WTC11 (cell line): ENCODE results near the gene PHTF1. TPM values are rescaled to one million over a fixed set of nuclear protein-coding genes. Genes with fewer than 3 reads are reported as not detected.

ENCODE experiments used
- ATAC-seq: fragments of 200-7000 bp; cut with Tn5 transposase; 2 replicates; pipeline ENCODE4 v1.10.0; 2021; ENCODE audit warnings: mild to moderate bottlenecking, moderate library complexity
- CTCF ChIA-PET: fragments of 300-600 bp; sonication (Branson Sonifier 250); formaldehyde crosslinking; loops from one replicate; lab custom pipeline; 2021; ENCODE audit warnings: antibody characterized with exemption; lab: Charles Lee
- POLR2A ChIA-PET: fragments of 350-600 bp; sonication (Branson Sonifier 250); formaldehyde crosslinking; loops from one replicate; lab custom pipeline; 2021; ENCODE audit warnings: antibody characterized with exemption; lab: Charles Lee
- DNase-seq: peaks from one replicate; pipeline ENCODE4 v3.0.0; 2021; ENCODE audit warnings: low spot score
- H3K27ac Mint-ChIP-seq: 2 replicates; pipeline ENCODE4 v1.8.0; 2021; ENCODE audit warnings: mixed read lengths
- H3K27me3 Mint-ChIP-seq: 2 replicates; pipeline ENCODE4 v1.8.0; 2021; ENCODE audit warnings: low read depth, mild to moderate bottlenecking, moderate library complexity, mixed read lengths
- H3K36me3 Mint-ChIP-seq: 2 replicates; pipeline ENCODE4 v1.8.0; 2021; ENCODE audit warnings: mixed read lengths
- H3K4me1 Mint-ChIP-seq: 2 replicates; pipeline ENCODE4 v1.8.0; 2022; ENCODE audit warnings: mixed read lengths
- H3K4me3 Mint-ChIP-seq: 2 replicates; pipeline ENCODE4 v1.8.0; 2021; ENCODE audit warnings: mild to moderate bottlenecking, moderate library complexity, mixed read lengths
- H3K9me3 Mint-ChIP-seq: 2 replicates; pipeline ENCODE4 v1.8.0; 2021; ENCODE audit warnings: mixed read lengths
- CREM ChIP-seq: sonication (generic); formaldehyde crosslinking; IDR thresholded peaks from 2 replicates; pipeline ENCODE4 v1.8.1; 2022; ENCODE audit warnings: mild to moderate bottlenecking, missing genetic modification reagents, moderate library complexity
- ELF4 ChIP-seq: sonication (generic); formaldehyde crosslinking; IDR thresholded peaks from 2 replicates; pipeline ENCODE4 v1.8.1; 2022; ENCODE audit warnings: low read depth, mild to moderate bottlenecking, moderate library complexity, missing genetic modification reagents
- HMGA2 ChIP-seq: fragments of 250-450 bp; sonication (Bioruptor Pico); IDR thresholded peaks from 2 replicates; pipeline ENCODE4 v1.4.0; 2021; ENCODE audit warnings: mild to moderate bottlenecking, moderate library complexity
- NR3C1 ChIP-seq: sonication (generic); formaldehyde crosslinking; conservative IDR thresholded peaks from 2 replicates; pipeline ENCODE4 v1.8.1; 2023; ENCODE audit warnings: low read depth, mild to moderate bottlenecking, missing genetic modification reagents
- RELA ChIP-seq: sonication (generic); formaldehyde crosslinking; IDR thresholded peaks from 2 replicates; pipeline ENCODE4 v1.8.1; 2022; ENCODE audit warnings: missing genetic modification reagents, mild to moderate bottlenecking, borderline replicate concordance
- SMAD3 ChIP-seq: sonication (generic); formaldehyde crosslinking; IDR thresholded peaks from 2 replicates; pipeline ENCODE4 v1.8.0; 2022; ENCODE audit warnings: missing genetic modification reagents, mild to moderate bottlenecking, borderline replicate concordance
- TCF7 ChIP-seq: sonication (generic); formaldehyde crosslinking; IDR thresholded peaks from 2 replicates; pipeline ENCODE4 v1.8.0; 2022; ENCODE audit warnings: mild to moderate bottlenecking, low read depth, missing genetic modification reagents, moderate library complexity
- ZBTB21 ChIP-seq: sonication (generic); formaldehyde crosslinking; IDR thresholded peaks from 2 replicates; pipeline ENCODE4 v1.8.1; 2023; ENCODE audit warnings: mild to moderate bottlenecking, missing genetic modification reagents, borderline replicate concordance
- ZNF138 ChIP-seq: sonication (generic); formaldehyde crosslinking; conservative IDR thresholded peaks from 2 replicates; pipeline ENCODE4 v1.8.1; 2022; ENCODE audit warnings: mild to moderate bottlenecking, moderate library complexity, missing genetic modification reagents
- ZNF219 ChIP-seq: sonication (generic); formaldehyde crosslinking; IDR thresholded peaks from 2 replicates; pipeline ENCODE4 v1.8.0; 2023; ENCODE audit warnings: missing genetic modification reagents, mild to moderate bottlenecking, borderline replicate concordance
- total RNA-seq: library from RNA; stranded (reverse); gene quantifications from 3 replicates; pipeline ENCODE4 v1.2.3, GENCODE V29; 2021
- TF ChIP-seq, protein P1 (sequence below): sonication (generic); formaldehyde crosslinking; IDR thresholded peaks from 2 replicates; pipeline ENCODE4 v1.8.1; 2023; ENCODE audit warnings: mild to moderate bottlenecking, missing genetic modification reagents, borderline replicate concordance
- TF ChIP-seq, protein P2 (sequence below): sonication (generic); formaldehyde crosslinking; IDR thresholded peaks from 2 replicates; pipeline ENCODE4 v1.8.0; 2023; ENCODE audit warnings: mild to moderate bottlenecking, missing genetic modification reagents
- TF ChIP-seq, protein P3 (sequence below): sonication (generic); formaldehyde crosslinking; conservative IDR thresholded peaks from 2 replicates; pipeline ENCODE4 v1.8.1; 2023; ENCODE audit warnings: mild to moderate bottlenecking, low read depth, missing genetic modification reagents, moderate library complexity
- TF ChIP-seq, protein P4 (sequence below): sonication (generic); formaldehyde crosslinking; IDR thresholded peaks from 2 replicates; pipeline ENCODE4 v1.8.1; 2022; ENCODE audit warnings: mild to moderate bottlenecking, missing genetic modification reagents, moderate library complexity, borderline replicate concordance
- TF ChIP-seq, protein P5 (sequence below): fragments of 250-450 bp; sonication (Bioruptor Pico); IDR thresholded peaks from 2 replicates; pipeline ENCODE4 v1.9.0; 2021; ENCODE audit warnings: mild to moderate bottlenecking
- TF ChIP-seq, protein P6 (sequence below): sonication (generic); formaldehyde crosslinking; IDR thresholded peaks from 2 replicates; pipeline ENCODE4 v1.8.0; 2022; ENCODE audit warnings: mild to moderate bottlenecking, missing genetic modification reagents
- TF ChIP-seq, protein P7 (sequence below): sonication (generic); formaldehyde crosslinking; IDR thresholded peaks from 2 replicates; pipeline ENCODE4 v1.8.0; 2023; ENCODE audit warnings: missing genetic modification reagents
- TF ChIP-seq, protein P8 (sequence below): sonication (generic); formaldehyde crosslinking; IDR thresholded peaks from 2 replicates; pipeline ENCODE4 v1.8.1; 2023; ENCODE audit warnings: mild to moderate bottlenecking, missing genetic modification reagents

The PHTF1 gene
- total RNA-seq, 1 experiment from 2014 or later = 28.7 TPM

DNA sequence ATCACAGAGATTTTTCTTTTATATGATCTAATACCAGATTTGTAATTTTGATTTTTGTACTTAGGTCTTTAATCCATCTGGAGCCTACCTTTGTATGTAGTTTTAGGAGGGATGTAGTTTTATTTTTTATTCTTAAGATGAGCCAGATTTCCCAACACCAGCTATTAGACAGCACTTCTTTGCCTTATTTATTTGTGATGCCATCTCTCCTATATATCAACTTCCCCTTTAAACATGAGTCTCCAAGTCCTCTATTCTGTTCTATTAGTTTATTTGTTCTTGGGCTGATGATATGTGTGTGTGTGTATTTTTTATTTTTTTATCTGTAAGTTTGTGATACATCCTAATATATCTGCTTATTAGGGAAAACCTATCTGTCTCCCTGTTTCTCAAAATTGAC, 94.2 kb downstream of the PHTF1 start (continued):
- TF ChIP-seq, protein P1, sequence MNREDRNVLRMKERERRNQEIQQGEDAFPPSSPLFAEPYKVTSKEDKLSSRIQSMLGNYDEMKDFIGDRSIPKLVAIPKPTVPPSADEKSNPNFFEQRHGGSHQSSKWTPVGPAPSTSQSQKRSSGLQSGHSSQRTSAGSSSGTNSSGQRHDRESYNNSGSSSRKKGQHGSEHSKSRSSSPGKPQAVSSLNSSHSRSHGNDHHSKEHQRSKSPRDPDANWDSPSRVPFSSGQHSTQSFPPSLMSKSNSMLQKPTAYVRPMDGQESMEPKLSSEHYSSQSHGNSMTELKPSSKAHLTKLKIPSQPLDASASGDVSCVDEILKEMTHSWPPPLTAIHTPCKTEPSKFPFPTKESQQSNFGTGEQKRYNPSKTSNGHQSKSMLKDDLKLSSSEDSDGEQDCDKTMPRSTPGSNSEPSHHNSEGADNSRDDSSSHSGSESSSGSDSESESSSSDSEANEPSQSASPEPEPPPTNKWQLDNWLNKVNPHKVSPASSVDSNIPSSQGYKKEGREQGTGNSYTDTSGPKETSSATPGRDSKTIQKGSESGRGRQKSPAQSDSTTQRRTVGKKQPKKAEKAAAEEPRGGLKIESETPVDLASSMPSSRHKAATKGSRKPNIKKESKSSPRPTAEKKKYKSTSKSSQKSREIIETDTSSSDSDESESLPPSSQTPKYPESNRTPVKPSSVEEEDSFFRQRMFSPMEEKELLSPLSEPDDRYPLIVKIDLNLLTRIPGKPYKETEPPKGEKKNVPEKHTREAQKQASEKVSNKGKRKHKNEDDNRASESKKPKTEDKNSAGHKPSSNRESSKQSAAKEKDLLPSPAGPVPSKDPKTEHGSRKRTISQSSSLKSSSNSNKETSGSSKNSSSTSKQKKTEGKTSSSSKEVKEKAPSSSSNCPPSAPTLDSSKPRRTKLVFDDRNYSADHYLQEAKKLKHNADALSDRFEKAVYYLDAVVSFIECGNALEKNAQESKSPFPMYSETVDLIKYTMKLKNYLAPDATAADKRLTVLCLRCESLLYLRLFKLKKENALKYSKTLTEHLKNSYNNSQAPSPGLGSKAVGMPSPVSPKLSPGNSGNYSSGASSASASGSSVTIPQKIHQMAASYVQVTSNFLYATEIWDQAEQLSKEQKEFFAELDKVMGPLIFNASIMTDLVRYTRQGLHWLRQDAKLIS (CRISPR knock-in tag) = no peak
- TF ChIP-seq ELF4 (CRISPR knock-in tag) (no peak), TCF7 (CRISPR knock-in tag) (no peak), NR3C1 (CRISPR knock-in tag) (no peak), RELA (CRISPR knock-in tag) (no peak)
- TF ChIP-seq, protein P2, sequence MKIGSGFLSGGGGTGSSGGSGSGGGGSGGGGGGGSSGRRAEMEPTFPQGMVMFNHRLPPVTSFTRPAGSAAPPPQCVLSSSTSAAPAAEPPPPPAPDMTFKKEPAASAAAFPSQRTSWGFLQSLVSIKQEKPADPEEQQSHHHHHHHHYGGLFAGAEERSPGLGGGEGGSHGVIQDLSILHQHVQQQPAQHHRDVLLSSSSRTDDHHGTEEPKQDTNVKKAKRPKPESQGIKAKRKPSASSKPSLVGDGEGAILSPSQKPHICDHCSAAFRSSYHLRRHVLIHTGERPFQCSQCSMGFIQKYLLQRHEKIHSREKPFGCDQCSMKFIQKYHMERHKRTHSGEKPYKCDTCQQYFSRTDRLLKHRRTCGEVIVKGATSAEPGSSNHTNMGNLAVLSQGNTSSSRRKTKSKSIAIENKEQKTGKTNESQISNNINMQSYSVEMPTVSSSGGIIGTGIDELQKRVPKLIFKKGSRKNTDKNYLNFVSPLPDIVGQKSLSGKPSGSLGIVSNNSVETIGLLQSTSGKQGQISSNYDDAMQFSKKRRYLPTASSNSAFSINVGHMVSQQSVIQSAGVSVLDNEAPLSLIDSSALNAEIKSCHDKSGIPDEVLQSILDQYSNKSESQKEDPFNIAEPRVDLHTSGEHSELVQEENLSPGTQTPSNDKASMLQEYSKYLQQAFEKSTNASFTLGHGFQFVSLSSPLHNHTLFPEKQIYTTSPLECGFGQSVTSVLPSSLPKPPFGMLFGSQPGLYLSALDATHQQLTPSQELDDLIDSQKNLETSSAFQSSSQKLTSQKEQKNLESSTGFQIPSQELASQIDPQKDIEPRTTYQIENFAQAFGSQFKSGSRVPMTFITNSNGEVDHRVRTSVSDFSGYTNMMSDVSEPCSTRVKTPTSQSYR (CRISPR knock-in tag) = no peak
- TF ChIP-seq, protein P3, sequence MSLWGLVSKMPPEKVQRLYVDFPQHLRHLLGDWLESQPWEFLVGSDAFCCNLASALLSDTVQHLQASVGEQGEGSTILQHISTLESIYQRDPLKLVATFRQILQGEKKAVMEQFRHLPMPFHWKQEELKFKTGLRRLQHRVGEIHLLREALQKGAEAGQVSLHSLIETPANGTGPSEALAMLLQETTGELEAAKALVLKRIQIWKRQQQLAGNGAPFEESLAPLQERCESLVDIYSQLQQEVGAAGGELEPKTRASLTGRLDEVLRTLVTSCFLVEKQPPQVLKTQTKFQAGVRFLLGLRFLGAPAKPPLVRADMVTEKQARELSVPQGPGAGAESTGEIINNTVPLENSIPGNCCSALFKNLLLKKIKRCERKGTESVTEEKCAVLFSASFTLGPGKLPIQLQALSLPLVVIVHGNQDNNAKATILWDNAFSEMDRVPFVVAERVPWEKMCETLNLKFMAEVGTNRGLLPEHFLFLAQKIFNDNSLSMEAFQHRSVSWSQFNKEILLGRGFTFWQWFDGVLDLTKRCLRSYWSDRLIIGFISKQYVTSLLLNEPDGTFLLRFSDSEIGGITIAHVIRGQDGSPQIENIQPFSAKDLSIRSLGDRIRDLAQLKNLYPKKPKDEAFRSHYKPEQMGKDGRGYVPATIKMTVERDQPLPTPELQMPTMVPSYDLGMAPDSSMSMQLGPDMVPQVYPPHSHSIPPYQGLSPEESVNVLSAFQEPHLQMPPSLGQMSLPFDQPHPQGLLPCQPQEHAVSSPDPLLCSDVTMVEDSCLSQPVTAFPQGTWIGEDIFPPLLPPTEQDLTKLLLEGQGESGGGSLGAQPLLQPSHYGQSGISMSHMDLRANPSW (CRISPR knock-in tag) = no peak
- TF ChIP-seq, all 79 proteins: peak for 0

DNA sequence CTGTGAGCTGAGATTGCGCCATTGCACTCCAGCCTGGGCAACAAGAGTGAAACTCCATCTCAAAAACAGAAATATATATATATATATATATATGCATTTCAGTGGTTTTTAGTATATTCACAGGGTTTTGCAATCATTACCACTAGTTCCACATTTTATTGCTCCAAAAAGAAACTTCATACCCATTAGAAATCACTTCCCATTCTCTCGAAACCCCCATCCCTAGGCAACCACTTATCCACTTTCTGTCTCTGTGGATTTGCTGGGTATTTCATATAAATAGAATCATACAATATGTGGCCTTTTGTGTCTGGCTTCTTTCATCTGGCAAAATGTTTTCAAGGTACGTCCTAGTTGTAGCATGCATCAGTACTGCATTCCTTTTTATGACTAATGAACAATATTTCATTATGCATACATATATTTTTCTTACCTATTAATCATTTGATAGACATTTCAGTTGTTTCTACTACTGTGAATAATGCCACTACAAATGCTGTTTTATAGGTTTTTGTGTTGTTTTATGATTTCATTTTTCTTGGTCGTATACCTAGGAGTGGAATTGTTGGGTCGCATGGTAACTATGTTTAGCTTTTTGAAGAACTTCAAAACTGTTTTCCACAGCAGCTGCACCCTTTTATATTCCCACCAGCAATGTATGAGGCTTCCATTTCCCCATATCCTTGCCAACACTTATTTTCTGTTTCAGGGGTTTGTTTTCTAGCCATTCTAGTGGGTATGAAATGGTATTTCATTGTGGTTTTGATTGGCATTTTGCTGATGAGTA, 95.9 kb downstream of the PHTF1 start:
- Mint-ChIP-seq H3K27me3 (no peaks in the 10 kb centered on the region), H3K4me3 (no peak overlapping the region), H3K9me3 (no peaks in the 10 kb centered on the region; the same call in 1 of the 2 replicates), H3K4me1 (no peaks in the 10 kb centered on the region), H3K36me3 (no peaks in the 10 kb centered on the region), H3K27ac (no peak overlapping the region)
- ChIA-PET POLR2A (no interaction called here), CTCF (no interaction called here)
- DNase-seq (no peak), ATAC-seq (no peak)
- TF ChIP-seq, protein P4, sequence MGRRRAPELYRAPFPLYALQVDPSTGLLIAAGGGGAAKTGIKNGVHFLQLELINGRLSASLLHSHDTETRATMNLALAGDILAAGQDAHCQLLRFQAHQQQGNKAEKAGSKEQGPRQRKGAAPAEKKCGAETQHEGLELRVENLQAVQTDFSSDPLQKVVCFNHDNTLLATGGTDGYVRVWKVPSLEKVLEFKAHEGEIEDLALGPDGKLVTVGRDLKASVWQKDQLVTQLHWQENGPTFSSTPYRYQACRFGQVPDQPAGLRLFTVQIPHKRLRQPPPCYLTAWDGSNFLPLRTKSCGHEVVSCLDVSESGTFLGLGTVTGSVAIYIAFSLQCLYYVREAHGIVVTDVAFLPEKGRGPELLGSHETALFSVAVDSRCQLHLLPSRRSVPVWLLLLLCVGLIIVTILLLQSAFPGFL = no peak
- TF ChIP-seq TCF7 (CRISPR knock-in tag) (no peak), SMAD3 (CRISPR knock-in tag) (no peak), CREM (CRISPR knock-in tag) (no peak), HMGA2 (CRISPR knock-in tag) (no peak), ZBTB21 (no peak), ZNF219 (CRISPR knock-in tag) (no peak), ZNF138 (CRISPR knock-in tag) (no peak)
- TF ChIP-seq, protein P5, sequence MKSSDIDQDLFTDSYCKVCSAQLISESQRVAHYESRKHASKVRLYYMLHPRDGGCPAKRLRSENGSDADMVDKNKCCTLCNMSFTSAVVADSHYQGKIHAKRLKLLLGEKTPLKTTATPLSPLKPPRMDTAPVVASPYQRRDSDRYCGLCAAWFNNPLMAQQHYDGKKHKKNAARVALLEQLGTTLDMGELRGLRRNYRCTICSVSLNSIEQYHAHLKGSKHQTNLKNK (CRISPR knock-in tag) = no peak
- TF ChIP-seq, protein P6, sequence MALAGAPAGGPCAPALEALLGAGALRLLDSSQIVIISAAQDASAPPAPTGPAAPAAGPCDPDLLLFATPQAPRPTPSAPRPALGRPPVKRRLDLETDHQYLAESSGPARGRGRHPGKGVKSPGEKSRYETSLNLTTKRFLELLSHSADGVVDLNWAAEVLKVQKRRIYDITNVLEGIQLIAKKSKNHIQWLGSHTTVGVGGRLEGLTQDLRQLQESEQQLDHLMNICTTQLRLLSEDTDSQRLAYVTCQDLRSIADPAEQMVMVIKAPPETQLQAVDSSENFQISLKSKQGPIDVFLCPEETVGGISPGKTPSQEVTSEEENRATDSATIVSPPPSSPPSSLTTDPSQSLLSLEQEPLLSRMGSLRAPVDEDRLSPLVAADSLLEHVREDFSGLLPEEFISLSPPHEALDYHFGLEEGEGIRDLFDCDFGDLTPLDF (CRISPR knock-in tag) = no peak
- TF ChIP-seq, protein P7, sequence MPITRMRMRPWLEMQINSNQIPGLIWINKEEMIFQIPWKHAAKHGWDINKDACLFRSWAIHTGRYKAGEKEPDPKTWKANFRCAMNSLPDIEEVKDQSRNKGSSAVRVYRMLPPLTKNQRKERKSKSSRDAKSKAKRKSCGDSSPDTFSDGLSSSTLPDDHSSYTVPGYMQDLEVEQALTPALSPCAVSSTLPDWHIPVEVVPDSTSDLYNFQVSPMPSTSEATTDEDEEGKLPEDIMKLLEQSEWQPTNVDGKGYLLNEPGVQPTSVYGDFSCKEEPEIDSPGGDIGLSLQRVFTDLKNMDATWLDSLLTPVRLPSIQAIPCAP (CRISPR knock-in tag) = no peak
- TF ChIP-seq, protein P8, sequence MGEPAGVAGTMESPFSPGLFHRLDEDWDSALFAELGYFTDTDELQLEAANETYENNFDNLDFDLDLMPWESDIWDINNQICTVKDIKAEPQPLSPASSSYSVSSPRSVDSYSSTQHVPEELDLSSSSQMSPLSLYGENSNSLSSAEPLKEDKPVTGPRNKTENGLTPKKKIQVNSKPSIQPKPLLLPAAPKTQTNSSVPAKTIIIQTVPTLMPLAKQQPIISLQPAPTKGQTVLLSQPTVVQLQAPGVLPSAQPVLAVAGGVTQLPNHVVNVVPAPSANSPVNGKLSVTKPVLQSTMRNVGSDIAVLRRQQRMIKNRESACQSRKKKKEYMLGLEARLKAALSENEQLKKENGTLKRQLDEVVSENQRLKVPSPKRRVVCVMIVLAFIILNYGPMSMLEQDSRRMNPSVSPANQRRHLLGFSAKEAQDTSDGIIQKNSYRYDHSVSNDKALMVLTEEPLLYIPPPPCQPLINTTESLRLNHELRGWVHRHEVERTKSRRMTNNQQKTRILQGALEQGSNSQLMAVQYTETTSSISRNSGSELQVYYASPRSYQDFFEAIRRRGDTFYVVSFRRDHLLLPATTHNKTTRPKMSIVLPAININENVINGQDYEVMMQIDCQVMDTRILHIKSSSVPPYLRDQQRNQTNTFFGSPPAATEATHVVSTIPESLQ (CRISPR knock-in tag) = no peak
